WTC11 (cell line): ENCODE results near the gene TFF1. TPM values are rescaled to one million over a fixed set of nuclear protein-coding genes. Genes with fewer than 3 reads are reported as not detected.

Experiments used
- ATAC-seq: fragments of 200-7000 bp; cut with Tn5 transposase; 2 replicates; pipeline ENCODE4 v1.10.0; 2021; ENCODE audit warnings: mild to moderate bottlenecking, moderate library complexity
- CTCF ChIA-PET: fragments of 300-600 bp; sonication (Branson Sonifier 250); formaldehyde crosslinking; loops from one replicate; lab custom pipeline; 2021; ENCODE audit warnings: antibody characterized with exemption; lab: Charles Lee
- POLR2A ChIA-PET: fragments of 350-600 bp; sonication (Branson Sonifier 250); formaldehyde crosslinking; loops from one replicate; lab custom pipeline; 2021; ENCODE audit warnings: antibody characterized with exemption; lab: Charles Lee
- DNase-seq: peaks from one replicate; pipeline ENCODE4 v3.0.0; 2021; ENCODE audit warnings: low spot score
- H3K27ac Mint-ChIP-seq: 2 replicates; pipeline ENCODE4 v1.8.0; 2021; ENCODE audit warnings: mixed read lengths
- H3K27me3 Mint-ChIP-seq: 2 replicates; pipeline ENCODE4 v1.8.0; 2021; ENCODE audit warnings: low read depth, mild to moderate bottlenecking, moderate library complexity, mixed read lengths
- H3K36me3 Mint-ChIP-seq: 2 replicates; pipeline ENCODE4 v1.8.0; 2021; ENCODE audit warnings: mixed read lengths
- H3K4me1 Mint-ChIP-seq: 2 replicates; pipeline ENCODE4 v1.8.0; 2022; ENCODE audit warnings: mixed read lengths
- H3K4me3 Mint-ChIP-seq: 2 replicates; pipeline ENCODE4 v1.8.0; 2021; ENCODE audit warnings: mild to moderate bottlenecking, moderate library complexity, mixed read lengths
- H3K9me3 Mint-ChIP-seq: 2 replicates; pipeline ENCODE4 v1.8.0; 2021; ENCODE audit warnings: mixed read lengths
- ATF1 ChIP-seq: sonication (generic); formaldehyde crosslinking; IDR thresholded peaks from 2 replicates; pipeline ENCODE4 v1.8.1; 2023; ENCODE audit warnings: mild to moderate bottlenecking, moderate library complexity, missing genetic modification reagents
- ATF6 ChIP-seq: sonication (generic); formaldehyde crosslinking; IDR thresholded peaks from 2 replicates; pipeline ENCODE4 v1.8.1; 2023; ENCODE audit warnings: mild to moderate bottlenecking, missing genetic modification reagents
- CBFB ChIP-seq: sonication (generic); formaldehyde crosslinking; IDR thresholded peaks from 2 replicates; pipeline ENCODE4 v1.8.1; 2022; ENCODE audit warnings: mild to moderate bottlenecking, low read depth, missing genetic modification reagents
- CREB1 ChIP-seq: sonication (generic); formaldehyde crosslinking; IDR thresholded peaks from 2 replicates; pipeline ENCODE4 v1.8.0; 2023; ENCODE audit warnings: mild to moderate bottlenecking, missing genetic modification reagents
- CREM ChIP-seq: sonication (generic); formaldehyde crosslinking; IDR thresholded peaks from 2 replicates; pipeline ENCODE4 v1.8.1; 2022; ENCODE audit warnings: mild to moderate bottlenecking, missing genetic modification reagents, moderate library complexity
- E2F4 ChIP-seq: sonication (generic); formaldehyde crosslinking; IDR thresholded peaks from 2 replicates; pipeline ENCODE4 v1.8.1; 2022; ENCODE audit warnings: low read depth, mild to moderate bottlenecking, moderate library complexity, missing genetic modification reagents, borderline replicate concordance
- ERG ChIP-seq: fragments of 250-450 bp; sonication (Bioruptor Pico); IDR thresholded peaks from 2 replicates; pipeline ENCODE4 v1.8.0; 2021; ENCODE audit warnings: mild to moderate bottlenecking
- ESRRA ChIP-seq: sonication (generic); formaldehyde crosslinking; IDR thresholded peaks from 2 replicates; pipeline ENCODE4 v1.8.1; 2022; ENCODE audit warnings: mild to moderate bottlenecking, missing genetic modification reagents, borderline replicate concordance
- ETV6 ChIP-seq: sonication (generic); formaldehyde crosslinking; IDR thresholded peaks from 2 replicates; pipeline ENCODE4 v1.8.1; 2022; ENCODE audit warnings: mild to moderate bottlenecking, missing genetic modification reagents
- FOXJ3 ChIP-seq: sonication (generic); formaldehyde crosslinking; IDR thresholded peaks from 2 replicates; pipeline ENCODE4 v1.9.0; 2021; ENCODE audit warnings: missing genetic modification reagents, mild to moderate bottlenecking, borderline replicate concordance
- FOXK1 ChIP-seq: sonication (generic); formaldehyde crosslinking; IDR thresholded peaks from 2 replicates; pipeline ENCODE4 v1.8.0; 2022; ENCODE audit warnings: mild to moderate bottlenecking, moderate library complexity, missing genetic modification reagents
- MLX ChIP-seq: sonication (generic); formaldehyde crosslinking; IDR thresholded peaks from 2 replicates; pipeline ENCODE4 v1.8.1; 2023; ENCODE audit warnings: mild to moderate bottlenecking, missing genetic modification reagents, moderate library complexity
- NFE2L1 ChIP-seq: sonication (generic); formaldehyde crosslinking; IDR thresholded peaks from 2 replicates; pipeline ENCODE4 v1.8.1; 2023; ENCODE audit warnings: missing genetic modification reagents
- NR2C2 ChIP-seq: sonication (generic); formaldehyde crosslinking; IDR thresholded peaks from 2 replicates; pipeline ENCODE4 v1.8.0; 2022; ENCODE audit warnings: mild to moderate bottlenecking, missing genetic modification reagents
- RELA ChIP-seq: sonication (generic); formaldehyde crosslinking; IDR thresholded peaks from 2 replicates; pipeline ENCODE4 v1.8.1; 2022; ENCODE audit warnings: missing genetic modification reagents, mild to moderate bottlenecking, borderline replicate concordance
- ZBTB21 ChIP-seq: sonication (generic); formaldehyde crosslinking; IDR thresholded peaks from 2 replicates; pipeline ENCODE4 v1.8.1; 2023; ENCODE audit warnings: mild to moderate bottlenecking, missing genetic modification reagents, borderline replicate concordance
- ZBTB43 ChIP-seq: sonication (generic); formaldehyde crosslinking; IDR thresholded peaks from 2 replicates; pipeline ENCODE4 v1.8.1; 2023; ENCODE audit warnings: mild to moderate bottlenecking, missing genetic modification reagents
- ZMAT4 ChIP-seq: fragments of 250-450 bp; sonication (Bioruptor Pico); IDR thresholded peaks from 2 replicates; pipeline ENCODE4 v1.9.0; 2021; ENCODE audit warnings: mild to moderate bottlenecking
- ZNF263 ChIP-seq: sonication (generic); formaldehyde crosslinking; IDR thresholded peaks from 2 replicates; pipeline ENCODE4 v1.8.1; 2022; ENCODE audit warnings: low read depth, mild to moderate bottlenecking, moderate library complexity, missing genetic modification reagents
- ZNF396 ChIP-seq: fragments of 250-450 bp; sonication (Bioruptor Pico); IDR thresholded peaks from 2 replicates; pipeline ENCODE4 v1.8.0; 2021; ENCODE audit warnings: mild to moderate bottlenecking, moderate library complexity, borderline replicate concordance
- total RNA-seq: library from RNA; stranded (reverse); gene quantifications from 3 replicates; pipeline ENCODE4 v1.2.3, GENCODE V29; 2021
- TF ChIP-seq, protein P1 (sequence below): sonication (generic); formaldehyde crosslinking; IDR thresholded peaks from 2 replicates; pipeline ENCODE4 v1.8.1; 2023; ENCODE audit warnings: mild to moderate bottlenecking, moderate library complexity, missing genetic modification reagents
- TF ChIP-seq, protein P2 (sequence below): sonication (generic); formaldehyde crosslinking; IDR thresholded peaks from 2 replicates; pipeline ENCODE4 v1.8.1; 2022; ENCODE audit warnings: low read depth, missing genetic modification reagents, borderline replicate concordance
- TF ChIP-seq, protein P3 (sequence below): sonication (generic); formaldehyde crosslinking; conservative IDR thresholded peaks from 2 replicates; pipeline ENCODE4 v1.8.1; 2022; ENCODE audit warnings: mild to moderate bottlenecking, missing genetic modification reagents

The TFF1 gene
- total RNA-seq, 1 experiment from 2014 or later: 0.81 TPM

- no peaks in the 10 kb centered on the region for H3K36me3 Mint-ChIP-seq
- ChIA-PET POLR2A (no interaction called here), CTCF (interaction anchor here (1.1 to 11.5 kb wide), 6 partner anchors 8 to 200 kb away, joined by 3 to 165 read pairs (median 4); no protein-coding TSS in a partner anchor)
- H3K4me3 Mint-ChIP-seq: no peak overlapping the region
- H3K27ac Mint-ChIP-seq: peak overlapping the region; percentile 68; the same call in 1 of the 2 replicates
- ATAC-seq: peak; percentile 17
- TF ChIP-seq CREB1 (CRISPR knock-in tag): no peak
- TF ChIP-seq NR2C2 (CRISPR knock-in tag): no peak
- no peak for TF ChIP-seq ZNF263 (CRISPR knock-in tag)
- no peak for TF ChIP-seq FOXK1 (CRISPR knock-in tag)
- no peak for TF ChIP-seq ZBTB43 (CRISPR knock-in tag)
- no peak for TF ChIP-seq RELA (CRISPR knock-in tag)
- no peak for TF ChIP-seq MLX
- no peak for TF ChIP-seq ESRRA
- no peak for TF ChIP-seq NFE2L1 (CRISPR knock-in tag)
- TF ChIP-seq, protein P1, sequence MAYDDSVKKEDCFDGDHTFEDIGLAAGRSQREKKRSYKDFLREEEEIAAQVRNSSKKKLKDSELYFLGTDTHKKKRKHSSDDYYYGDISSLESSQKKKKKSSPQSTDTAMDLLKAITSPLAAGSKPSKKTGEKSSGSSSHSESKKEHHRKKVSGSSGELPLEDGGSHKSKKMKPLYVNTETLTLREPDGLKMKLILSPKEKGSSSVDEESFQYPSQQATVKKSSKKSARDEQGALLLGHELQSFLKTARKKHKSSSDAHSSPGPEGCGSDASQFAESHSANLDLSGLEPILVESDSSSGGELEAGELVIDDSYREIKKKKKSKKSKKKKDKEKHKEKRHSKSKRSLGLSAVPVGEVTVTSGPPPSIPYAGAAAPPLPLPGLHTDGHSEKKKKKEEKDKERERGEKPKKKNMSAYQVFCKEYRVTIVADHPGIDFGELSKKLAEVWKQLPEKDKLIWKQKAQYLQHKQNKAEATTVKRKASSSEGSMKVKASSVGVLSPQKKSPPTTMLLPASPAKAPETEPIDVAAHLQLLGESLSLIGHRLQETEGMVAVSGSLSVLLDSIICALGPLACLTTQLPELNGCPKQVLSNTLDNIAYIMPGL (CRISPR knock-in tag): no peak
- TF ChIP-seq CREM (CRISPR knock-in tag): no peak
- no peak for TF ChIP-seq ERG
- TF ChIP-seq ZBTB21 (CRISPR knock-in tag): no peak
- TF ChIP-seq CBFB (CRISPR knock-in tag): no peak
- no peak for TF ChIP-seq ATF6 (CRISPR knock-in tag)
- no peak for DNase-seq
- no peaks in the 10 kb centered on the region for H3K27me3 Mint-ChIP-seq
- no peaks in the 10 kb centered on the region for H3K9me3 Mint-ChIP-seq
- peaks cover 64% of the 10 kb centered on the region for H3K4me1 Mint-ChIP-seq
Measured at GRCh38 chr21:42317341-42317741, 49.0 kb downstream of the TFF1 start.

DNA sequence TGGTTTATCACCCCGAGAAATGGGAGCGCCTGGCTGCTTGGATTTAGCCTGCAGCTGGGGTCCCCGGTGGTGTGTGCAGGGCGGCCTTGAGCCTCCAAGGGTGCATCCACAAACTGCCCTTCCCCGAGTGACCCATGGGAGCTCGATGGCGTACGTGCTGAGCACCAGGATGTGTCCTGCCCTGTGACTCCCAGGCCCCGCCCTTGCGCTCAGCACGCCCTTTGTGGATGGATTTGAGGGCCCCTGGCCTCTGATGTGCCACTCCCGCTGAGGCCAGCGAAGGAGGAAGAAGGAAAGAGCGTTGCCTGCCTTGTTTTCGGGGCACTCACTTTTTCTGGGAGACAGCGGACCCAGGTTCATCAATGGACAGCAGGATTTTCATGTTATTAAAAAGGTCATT is 49.4 kb downstream of the TFF1 start:
- Mint-ChIP-seq H3K36me3 (no peaks in the 10 kb centered on the region), H3K4me3 (no peak overlapping the region), H3K4me1 (peaks cover 68% of the 10 kb centered on the region), H3K27ac (no peak overlapping the region), H3K27me3 (no peaks in the 10 kb centered on the region), H3K9me3 (no peaks in the 10 kb centered on the region)
- no peak for DNase-seq
- ATAC-seq: no peak
- ChIA-PET POLR2A (no interaction called here), CTCF (interaction anchor here (1.2 to 11.5 kb wide), 4 partner anchors 20 to 171 kb away, joined by 3 to 165 read pairs (median 3); no protein-coding TSS in a partner anchor)
- TF ChIP-seq ZMAT4 (CRISPR knock-in tag) (no peak), FOXJ3 (CRISPR knock-in tag) (no peak), CBFB (CRISPR knock-in tag) (no peak), ZBTB43 (CRISPR knock-in tag) (no peak), ETV6 (CRISPR knock-in tag) (no peak), ZNF396 (no peak), ATF1 (no peak), E2F4 (CRISPR knock-in tag) (no peak), ZBTB21 (CRISPR knock-in tag) (no peak), CREB1 (CRISPR knock-in tag) (no peak)
- TF ChIP-seq, protein P2, sequence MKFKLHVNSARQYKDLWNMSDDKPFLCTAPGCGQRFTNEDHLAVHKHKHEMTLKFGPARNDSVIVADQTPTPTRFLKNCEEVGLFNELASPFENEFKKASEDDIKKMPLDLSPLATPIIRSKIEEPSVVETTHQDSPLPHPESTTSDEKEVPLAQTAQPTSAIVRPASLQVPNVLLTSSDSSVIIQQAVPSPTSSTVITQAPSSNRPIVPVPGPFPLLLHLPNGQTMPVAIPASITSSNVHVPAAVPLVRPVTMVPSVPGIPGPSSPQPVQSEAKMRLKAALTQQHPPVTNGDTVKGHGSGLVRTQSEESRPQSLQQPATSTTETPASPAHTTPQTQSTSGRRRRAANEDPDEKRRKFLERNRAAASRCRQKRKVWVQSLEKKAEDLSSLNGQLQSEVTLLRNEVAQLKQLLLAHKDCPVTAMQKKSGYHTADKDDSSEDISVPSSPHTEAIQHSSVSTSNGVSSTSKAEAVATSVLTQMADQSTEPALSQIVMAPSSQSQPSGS (CRISPR knock-in tag): no peak
- TF ChIP-seq, protein P3, sequence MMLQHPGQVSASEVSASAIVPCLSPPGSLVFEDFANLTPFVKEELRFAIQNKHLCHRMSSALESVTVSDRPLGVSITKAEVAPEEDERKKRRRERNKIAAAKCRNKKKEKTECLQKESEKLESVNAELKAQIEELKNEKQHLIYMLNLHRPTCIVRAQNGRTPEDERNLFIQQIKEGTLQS (CRISPR knock-in tag): no peak
